GM19372 (cell line): ENCODE measurements around the gene RHBDL3.

Source experiments
- ATAC-seq: cut with Tn5 transposase; IDR thresholded peaks from one replicate; pipeline ENCODE4 v1.9.1; 2021; ENCODE audit warnings: mild to moderate bottlenecking, low read depth, moderate library complexity; ENCODE audit not compliant: unreplicated experiment

The RHBDL3 gene

DNA sequence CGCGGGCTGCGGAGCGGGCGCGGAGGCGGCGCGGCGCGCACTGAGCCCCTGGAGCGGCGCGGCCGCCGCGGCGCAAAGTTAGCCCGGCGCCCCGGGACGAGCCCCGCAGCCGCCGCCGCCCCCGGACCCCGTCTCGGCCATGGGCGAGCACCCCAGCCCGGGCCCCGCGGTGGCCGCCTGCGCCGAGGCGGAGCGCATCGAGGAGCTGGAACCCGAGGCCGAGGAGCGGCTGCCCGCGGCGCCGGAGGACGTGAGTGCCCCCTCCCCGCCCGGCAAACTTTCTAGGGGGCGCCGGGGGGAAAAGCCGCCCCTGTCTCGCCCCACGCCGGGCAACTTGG, 388 bp downstream of the RHBDL3 start:
- no peak for ATAC-seq

DNA sequence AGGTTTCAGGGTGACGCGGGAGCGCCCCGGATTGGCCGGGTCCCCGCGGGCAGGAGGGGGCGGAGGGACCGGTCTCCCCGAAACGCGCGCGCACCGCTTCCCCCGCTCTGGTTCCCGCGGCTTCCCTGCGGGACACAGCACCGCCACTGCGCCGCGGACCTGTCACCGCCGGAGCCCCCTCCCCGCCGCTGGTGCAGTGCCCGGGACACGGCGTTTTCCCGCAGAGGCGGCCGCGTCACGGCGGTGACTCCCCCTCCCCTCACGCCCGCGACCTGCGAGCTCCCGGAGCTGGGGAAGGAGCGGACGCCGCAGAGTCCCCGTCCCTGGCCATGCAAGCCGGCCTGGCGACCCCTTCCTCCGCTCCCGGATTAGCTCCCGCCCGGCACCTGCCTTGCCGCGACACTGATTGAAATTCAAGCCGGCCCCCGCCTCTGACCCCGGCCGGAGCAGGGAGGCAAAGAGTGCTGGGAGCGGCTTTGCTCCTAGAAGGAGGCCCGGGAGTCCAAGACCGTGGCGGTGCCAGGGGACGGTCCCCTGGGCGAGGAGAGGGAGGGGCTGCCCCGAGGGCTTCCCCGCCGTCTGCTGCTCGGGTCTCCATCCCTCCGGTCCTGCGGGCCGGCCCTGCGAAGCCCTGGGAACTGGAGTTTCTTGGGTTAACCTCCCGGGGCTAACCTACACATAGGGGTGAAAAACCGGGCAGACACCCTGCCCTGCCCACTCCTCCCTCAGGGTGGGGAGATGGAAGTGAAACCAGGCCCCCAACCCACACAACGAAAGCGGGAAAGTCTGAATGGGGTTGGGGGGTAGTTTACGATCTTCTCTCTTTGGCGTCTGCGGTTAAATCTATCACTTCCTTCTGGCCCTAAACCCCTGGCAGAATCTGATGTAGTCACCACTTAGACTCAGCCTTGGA, 1.0 kb downstream of the RHBDL3 start:
- ATAC-seq, result no peak

DNA sequence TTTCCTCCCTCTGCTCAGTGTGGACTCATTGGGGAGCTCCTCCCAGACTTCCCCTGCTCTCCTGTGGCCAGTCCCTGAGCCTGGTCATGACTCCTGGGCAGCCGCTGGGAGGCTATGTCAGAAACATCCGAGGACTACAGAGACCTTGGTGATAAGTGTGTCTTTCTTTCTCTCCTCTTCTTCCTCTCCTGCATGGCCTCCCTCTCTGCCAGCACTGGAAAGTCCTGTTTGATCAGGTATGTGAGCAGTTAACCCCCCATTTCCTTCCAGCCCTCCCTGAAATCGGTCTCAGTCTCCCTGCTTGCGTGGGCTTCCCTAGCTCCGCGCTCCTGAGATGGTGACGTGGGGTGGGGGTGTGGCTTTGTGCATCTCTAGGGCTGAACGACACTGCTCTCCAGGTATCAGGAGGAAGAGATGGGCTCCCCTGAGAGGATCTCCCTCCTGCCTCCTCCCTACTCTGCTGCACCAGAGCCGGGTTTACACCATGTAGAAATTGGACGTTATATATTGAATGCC, 2.1 kb downstream of the RHBDL3 start:
- ATAC-seq, result no peak

DNA sequence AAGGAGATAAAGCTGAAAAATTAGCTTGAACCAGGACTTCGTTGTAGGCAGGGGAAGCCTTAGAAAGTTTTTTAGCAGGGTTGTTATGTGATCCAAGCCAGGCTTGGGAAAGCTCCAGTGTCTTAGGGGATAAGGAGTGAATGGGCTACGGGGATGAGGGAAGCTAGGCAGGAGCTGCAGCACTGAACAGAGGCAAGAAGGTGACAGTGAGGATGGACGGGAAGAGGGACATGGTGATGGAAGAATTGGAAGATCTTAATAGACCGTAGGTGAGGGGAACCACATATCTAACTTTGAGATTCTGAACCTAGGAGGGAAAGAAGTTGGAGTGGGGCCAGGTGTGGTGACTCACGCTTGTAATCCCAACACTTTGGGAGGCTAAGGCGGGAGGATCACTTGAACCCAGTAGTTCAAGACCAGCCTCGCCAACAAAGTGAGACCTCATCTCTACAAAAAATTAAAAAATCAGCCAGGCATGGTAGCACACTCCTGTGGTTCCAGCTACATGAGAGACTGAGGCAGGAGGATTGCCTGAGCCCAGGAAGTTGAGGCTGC, 3.2 kb downstream of the RHBDL3 start:
- no peak for ATAC-seq

DNA sequence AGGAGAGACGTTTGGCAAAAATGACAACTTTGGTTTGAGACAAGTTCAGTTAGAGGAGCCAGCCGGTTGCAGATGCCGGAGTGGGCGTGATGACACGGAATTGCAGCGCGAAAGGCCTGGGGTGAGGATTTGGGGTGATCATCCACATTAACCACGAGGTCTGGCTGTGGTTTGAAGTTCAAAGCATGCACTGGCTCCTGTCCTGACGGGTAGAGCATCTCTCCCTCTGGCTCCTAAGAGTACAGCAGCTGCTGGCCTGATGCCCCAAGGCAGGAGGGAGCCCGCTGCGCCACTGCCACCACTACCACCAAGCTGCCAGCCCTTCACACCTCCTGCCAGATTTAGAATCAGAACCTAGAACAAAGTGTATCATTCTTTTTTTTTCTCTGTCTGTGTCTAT, 3.7 kb downstream of the RHBDL3 start:
- ATAC-seq, result no peak

DNA sequence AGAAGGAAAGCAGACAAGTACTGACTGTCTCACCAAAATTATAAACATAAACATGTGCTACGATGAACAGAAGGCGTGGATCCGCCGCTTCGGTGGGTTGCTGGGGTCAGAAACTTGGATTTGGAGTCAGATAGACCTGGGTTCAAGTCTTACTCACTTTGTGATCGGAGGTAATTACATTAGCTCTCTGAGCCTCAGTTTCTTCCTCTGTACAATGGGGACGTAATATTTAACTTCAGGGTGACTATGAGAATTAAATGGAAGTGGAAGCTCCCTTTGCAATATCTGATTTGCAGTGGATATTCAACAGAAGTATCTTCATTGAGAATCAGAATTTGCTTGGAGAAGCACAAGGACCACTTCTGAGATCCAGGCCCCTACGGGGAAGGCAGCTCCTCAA, 6.2 kb downstream of the RHBDL3 start:
- no peak for ATAC-seq

DNA sequence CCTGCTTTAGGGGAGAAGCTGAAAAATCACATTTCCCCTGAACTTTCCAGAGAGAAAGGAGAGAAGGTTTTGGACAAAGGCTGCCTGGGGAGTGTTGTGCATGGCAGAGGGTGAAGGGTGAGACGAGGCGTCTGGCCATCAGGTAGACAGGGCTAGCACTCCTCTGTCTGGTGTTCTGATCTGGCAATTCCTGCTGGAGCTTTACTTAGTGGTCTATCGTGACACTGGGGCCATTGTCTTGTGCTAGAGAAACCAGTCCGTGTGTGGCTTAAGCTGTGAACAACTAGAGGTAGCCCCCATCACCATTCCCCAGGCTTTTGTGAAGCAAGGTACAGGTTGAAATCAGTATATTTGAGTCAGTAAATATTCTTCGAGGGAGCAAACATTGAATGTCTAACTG, 8.5 kb downstream of the RHBDL3 start:
- ATAC-seq, result no peak

DNA sequence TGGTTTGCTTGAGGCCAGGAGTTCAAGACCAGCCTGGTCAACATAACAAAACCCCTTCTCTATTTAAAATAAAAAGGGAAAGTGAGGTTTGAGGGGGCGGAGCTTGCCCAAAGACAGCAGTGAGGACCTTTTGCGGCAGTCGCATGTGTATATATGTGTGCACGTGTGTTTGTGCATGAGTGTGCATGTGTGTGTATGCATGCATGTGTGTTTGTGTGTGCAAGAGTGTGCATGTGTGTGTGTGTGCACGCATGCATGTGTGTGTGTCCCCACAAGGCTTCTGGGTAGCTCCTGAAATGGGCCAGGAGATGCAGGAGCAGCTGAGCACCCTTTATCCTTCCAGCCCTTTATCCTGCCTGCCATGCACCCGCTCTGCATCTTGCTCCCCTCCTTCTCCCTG, 9.0 kb downstream of the RHBDL3 start:
- no peak for ATAC-seq

DNA sequence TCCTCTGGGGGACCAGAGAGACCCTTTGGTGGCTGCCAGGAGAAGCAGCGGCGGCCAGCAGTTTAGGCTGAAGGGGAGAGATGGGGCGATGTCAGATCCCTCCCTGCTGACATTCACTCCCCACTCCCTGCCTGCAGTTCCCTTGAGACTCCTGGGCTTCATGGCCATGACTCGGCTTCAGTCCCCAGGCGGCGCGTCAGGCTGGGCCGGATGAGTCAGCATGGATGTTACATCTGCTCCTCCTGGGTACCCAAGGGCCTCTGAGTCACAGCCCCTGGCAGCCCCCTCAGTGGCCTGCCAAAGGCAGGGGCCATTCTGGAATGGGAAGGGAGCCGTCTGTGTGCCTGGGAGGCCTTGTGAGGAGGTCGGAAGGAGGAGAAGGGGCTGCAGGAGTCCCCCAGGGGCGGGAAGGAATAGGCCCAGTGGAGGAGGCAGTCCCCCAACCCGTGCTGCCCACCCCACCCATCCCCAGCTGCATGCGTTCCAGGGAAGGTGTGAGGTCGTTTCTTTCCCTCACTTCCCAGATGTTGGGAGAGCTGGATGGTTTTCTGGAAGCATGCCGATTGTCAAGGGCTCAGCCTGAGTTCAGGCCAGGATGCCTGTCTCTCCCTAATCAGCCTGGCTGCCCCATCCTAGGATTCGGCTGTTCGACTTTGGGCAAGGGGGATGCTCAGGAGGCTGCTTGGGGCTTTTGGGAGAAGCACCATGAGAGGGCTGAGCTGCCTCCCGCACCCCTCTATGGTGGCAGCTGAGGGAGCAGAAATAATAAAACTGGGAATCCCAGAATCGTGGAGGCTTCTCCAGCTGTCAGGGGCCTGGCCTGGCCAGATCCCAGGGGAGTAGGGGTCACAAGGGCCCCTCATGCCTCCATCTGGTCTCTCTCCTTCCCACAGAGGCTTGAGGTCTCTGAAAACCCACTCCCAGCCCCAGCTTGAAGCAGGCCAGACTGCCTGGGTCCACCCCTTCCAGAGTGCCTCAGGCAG, 9.7 kb downstream of the RHBDL3 start:
- ATAC-seq, result no peak

DNA sequence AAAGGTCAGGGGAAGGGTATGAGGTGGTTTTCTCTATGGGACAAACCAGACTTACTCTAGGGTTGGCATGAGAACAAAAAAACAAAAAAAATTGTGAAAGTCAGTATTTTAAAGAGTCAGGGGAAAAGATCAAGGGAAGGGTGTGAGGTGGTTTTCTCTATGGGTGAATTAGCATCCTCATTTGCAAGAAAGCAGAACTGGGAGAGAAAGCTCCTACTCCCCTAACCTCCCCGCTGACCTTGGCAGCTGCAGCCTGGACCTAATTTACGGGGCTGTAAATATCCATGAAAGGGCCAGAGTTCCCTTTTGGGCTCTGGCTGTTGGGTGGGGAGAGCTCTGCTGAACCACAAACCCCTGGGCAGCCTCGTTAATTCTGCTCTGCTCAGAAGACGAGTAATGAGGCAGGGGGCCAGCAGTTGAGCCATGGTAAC, 10.6 kb downstream of the RHBDL3 start:
- ATAC-seq, result no peak

DNA sequence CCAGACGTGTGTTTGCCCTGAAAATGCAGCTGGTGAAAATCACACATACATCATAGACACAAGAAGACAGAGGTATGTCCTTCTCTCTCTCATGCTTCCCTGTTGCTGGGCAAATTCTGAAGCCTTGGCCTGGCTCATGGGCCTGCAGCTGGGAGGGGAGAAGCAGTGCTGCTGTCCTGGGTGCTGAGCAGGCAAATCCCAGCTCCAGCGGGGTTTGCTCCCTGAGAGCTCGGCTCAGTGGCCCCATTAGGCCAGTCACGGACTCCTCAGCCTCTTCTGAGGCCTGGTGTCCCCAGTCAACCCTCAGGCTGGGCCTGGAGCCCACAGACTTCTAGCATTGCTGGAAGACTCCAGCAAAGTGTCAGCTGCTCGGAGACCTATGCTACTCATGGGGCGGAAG, 11.7 kb downstream of the RHBDL3 start:
- no peak for ATAC-seq

DNA sequence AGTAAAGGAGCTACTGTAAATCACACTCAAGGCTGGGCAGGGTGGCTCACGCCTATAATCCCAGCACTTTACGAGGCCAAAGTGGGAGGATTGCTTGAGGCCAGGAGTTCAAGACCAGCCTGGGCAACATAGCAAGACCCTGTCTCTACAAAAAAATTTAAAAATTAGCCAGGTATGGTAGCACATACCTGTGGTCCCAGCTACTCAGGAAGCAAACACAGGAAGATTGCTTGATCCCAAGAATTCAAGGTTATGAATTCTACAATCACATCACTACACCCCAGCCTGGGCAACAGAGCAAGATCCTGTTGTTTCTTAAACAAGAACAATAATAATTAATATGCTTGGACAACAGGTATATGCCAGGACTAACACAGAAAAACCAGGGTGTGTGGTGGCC, 13.2 kb downstream of the RHBDL3 start:
- no peak for ATAC-seq

DNA sequence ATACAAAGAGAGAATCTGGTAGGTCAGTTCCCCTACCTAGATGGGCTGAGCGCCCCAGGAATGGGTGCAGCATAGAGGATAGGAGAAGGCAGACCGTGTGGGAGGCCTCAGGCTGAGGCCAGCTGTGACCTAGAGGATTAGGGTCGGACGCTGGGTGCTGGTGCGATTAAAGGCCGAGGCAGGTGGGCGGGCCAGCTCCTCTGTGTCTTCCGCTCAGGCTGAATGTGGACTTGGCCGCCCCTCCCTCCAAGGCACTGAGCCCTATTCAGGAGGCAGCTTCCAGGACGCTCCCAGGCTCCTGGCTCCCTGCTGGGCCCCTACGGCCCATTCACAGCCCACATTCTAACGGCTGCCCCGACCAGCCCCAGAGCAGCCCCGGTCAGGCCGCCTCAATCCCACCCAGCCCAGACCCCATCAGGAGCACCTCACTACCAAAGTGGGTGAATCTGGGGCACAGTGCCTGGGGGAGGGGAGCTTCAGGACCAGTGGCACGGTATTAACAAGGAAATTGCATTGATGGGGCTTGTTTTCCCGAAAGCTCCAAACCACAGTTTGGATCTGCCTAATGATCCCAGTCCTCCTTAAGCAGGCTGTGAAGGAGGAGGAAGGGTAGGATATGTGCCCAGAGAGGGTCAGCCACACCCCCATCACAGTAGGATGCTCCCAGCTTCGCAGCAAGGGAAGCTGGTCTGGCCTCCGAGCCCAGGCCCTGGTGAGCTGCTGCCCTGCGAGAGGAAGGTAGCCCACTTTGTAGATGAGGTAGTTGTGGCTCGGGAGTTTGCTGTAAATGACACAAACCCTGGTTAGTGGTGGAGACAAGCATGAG, 14.5 kb downstream of the RHBDL3 start:
- no peak for ATAC-seq

DNA sequence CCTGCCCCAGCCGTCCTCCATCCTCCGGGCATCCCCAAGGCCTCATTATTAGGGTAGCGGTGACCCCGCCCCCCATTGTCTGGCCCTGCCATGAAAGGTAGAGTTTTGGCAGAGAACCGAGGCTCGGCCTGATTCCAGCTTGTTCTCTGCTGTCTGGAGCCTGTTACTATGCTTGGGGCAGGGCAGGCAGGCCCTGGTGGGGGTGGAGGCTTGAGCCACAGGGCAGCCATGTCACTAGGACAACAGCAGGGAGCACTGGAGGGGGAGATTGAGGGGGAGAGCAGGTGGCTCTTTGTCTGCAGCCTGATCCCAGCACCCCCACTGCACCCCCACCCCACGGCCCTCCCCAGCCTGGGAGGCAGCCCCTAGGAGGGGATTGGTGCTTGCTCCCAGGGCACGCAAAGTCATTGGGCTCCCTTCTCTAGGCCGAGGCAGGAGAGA, 15.4 kb downstream of the RHBDL3 start:
- ATAC-seq, result no peak

DNA sequence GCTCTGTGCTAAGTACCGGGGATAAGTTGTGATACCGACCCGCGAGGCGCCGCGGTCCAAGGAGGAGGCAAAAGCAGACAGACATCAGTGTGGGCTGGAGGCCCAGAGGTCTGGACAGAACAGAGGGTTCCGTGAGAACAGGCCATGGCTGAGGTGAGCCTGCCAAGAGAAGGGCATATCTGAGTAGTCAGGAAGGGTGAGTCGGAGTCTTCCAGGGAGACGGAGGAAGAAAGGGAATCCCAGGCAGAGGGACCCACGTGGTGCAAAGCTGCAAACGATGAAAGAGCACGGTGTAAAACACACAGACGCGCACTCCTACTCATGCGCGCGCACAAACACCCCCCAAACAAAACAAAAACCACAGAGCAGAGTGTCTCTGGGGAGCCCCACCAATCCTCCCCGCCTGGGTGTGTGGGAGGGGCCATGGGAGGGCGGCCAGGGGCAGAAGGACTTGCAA, 18.1 kb downstream of the RHBDL3 start:
- ATAC-seq, result no peak

DNA sequence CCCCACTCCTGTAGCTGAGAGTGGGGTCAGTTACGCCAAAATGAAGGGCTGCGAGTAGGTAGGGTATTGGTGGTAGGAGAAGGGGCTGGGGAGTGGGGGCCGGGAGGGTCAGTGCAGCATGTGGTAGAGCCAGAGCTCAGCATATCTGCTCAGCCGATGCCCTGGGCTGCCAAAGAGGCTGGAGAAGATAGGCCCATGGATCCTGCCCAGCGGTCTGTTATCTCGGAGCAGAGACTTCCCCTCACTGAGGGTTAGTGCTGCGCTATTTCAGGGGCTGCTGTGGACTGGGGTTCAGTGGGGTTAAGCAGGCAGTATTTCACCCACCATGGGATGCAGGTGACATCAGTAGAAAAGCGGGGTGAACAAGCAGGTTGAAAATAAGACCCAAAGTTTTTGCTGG, 19.7 kb downstream of the RHBDL3 start:
- no peak for ATAC-seq

DNA sequence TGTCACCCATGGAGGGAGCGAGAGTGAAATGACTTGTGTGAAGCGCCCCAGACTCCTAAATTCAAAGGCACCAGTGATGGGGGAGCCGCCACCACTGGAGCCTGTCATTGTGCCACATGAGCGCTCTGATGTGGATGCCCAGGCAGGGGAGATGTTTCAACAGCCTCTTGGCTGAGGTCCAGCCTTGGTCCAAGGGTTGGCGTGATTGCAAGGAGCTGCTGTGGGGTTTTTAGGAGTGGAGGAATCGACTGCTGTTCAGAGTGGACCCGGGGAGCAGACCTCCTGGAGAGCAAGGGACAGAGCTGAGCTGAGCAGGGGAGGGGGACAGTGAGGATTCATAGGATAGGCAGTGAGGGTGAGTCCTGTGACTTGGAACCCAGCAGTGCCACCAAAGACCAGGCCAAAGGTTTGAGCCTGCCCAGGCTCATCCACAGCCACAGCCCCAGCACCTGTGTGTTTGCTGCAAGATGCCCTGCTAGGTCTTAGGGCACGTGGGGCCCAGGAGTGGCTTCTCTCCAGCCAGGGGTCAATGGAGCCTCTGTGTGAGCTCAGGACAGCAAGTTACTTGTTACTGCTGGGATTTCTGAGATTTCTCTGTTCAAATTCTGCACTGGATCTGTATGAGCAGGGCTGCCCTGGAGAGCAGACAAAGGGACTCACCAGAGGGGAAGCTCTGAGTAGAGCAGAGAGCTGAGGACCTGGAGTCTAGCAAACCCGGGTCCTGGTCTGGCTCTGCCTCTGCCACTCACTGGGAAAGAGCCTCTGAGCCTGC, 20.3 kb downstream of the RHBDL3 start:
- no peak for ATAC-seq

DNA sequence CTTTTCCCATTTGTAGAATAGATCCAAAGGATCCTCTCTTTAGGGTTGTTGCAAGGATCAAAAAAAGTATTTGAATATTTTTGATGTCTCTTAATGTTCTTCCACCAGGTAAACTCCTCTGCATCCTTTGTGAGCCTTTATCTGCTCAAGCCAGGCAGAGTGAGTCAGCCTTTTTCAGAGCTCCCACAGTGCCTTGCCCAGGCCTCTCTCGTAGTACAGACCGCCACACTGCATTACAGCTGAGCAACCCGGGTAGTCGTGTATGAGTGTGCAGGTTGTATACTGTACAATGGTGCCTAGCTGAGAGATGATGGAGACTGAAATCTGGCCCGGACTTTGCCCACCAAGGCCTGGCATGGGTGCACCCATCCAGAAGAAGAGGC, 20.9 kb downstream of the RHBDL3 start:
- no peak for ATAC-seq

DNA sequence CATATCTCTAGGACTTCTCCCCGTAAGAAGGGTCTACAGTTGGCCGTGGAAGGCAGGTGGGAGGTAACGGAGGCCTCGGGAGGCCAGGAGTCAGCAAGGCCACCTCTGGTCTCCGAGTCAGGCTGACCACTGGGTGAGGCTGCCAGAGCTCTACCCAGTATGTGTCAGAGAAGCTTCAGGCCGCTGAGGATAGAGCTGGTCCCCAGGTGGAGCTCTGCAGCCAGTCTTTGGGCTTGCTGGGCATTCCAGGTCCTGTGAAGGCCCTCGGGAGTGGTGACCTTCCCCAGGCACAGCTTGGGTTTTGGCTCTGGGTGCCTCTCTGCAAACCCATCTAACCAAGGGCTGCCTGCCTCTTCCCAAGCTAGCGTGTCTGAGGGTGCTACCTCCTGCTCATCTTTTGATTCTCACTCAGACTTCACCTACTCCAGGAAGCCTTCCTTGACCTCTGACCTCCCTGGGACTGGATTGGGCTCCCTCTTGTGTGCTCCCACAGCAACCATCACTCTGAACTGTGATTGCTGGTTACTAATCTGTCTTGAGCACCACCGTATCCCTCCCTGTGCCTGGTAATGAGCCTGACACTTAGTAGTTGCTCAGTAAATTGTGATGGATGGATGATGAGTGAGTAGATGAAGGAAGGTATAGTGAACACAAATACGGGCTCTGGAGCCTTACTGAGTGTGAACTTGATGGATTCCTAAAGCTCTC, 22.3 kb downstream of the RHBDL3 start:
- ATAC-seq, result no peak
